IMR-90 (cell line): ENCODE data around the gene LRRN2. TPM values are rescaled to one million over a fixed set of nuclear protein-coding genes. Genes with fewer than 3 reads are reported as not detected.

Experiments
- ATAC-seq: fragments of 200-7000 bp; cut with Tn5 transposase; 2 replicates; pipeline ENCODE4 v1.9.1; 2020; ENCODE audit warnings: low read depth, mild to moderate bottlenecking, moderate library complexity
- BruUV-seq: library from RNA; stranded (reverse); fragments of 400-500 nt; replicated peaks from 2 replicates; lab custom pipeline; 2021; lab: Mats Ljungman, UMichigan
- CTCF ChIA-PET: fragments of 300-600 bp; formaldehyde crosslinking; extraction: SDS; loops from one replicate; lab custom pipeline; 2021; ENCODE audit warnings: antibody characterized with exemption; lab: Yijun Ruan, JAX
- POLR2A ChIA-PET: fragments of 300-600 bp; sonication (Branson Sonifier 250); formaldehyde crosslinking; loops from one replicate; lab custom pipeline; 2022; ENCODE audit warnings: antibody characterized with exemption; ENCODE audit not compliant: unreplicated experiment; lab: Charles Lee
- DNase-seq: peaks from one replicate; pipeline ENCODE4 v3.0.0; 2013
- H2AFZ ChIP-seq: replicated peaks from 2 replicates; pipeline ENCODE3; 2013; ENCODE audit warnings: low read length, mild to moderate bottlenecking; ENCODE audit not compliant: poor library complexity
- H2AK5ac ChIP-seq: 2 replicates; pipeline ENCODE4 v1.6.1; 2013; ENCODE audit warnings: low read depth, low read length, inconsistent platforms
- H2AK9ac ChIP-seq: replicated peaks from 2 replicates; pipeline ENCODE3; 2013; ENCODE audit warnings: mild to moderate bottlenecking, low read depth, low read length, moderate library complexity; ENCODE audit not compliant: poor library complexity
- H2BK120ac ChIP-seq: 2 replicates; pipeline ENCODE4 v1.6.1; 2013; ENCODE audit warnings: low read depth, low read length, inconsistent platforms
- H2BK15ac ChIP-seq: 3 replicates; pipeline ENCODE4 v1.6.1; 2013; ENCODE audit warnings: low read depth, low read length, inconsistent platforms
- H2BK20ac ChIP-seq: 2 replicates; pipeline ENCODE4 v1.6.1; 2013; ENCODE audit warnings: low read depth, mild to moderate bottlenecking, inconsistent platforms, low read length, moderate library complexity
- H2BK5ac ChIP-seq: 2 replicates; pipeline ENCODE4 v1.6.1; 2013; ENCODE audit warnings: mild to moderate bottlenecking, low read depth, low read length, inconsistent platforms; ENCODE audit not compliant: poor library complexity, severe bottlenecking
- H3K14ac ChIP-seq: replicated peaks from 2 replicates; pipeline ENCODE4 v1.6.1; 2013; ENCODE audit warnings: low read depth, low read length, inconsistent platforms
- H3K18ac ChIP-seq: 2 replicates; pipeline ENCODE4 v1.6.1; 2013; ENCODE audit warnings: low read depth, low read length, control low read depth
- H3K23ac ChIP-seq: 2 replicates; pipeline ENCODE4 v1.6.1; 2013; ENCODE audit warnings: low read depth, low read length, inconsistent platforms
- H3K27ac ChIP-seq: 2 replicates; pipeline ENCODE4 v1.5.1; 2013; ENCODE audit warnings: mild to moderate bottlenecking, control low read depth, low read length; ENCODE audit not compliant: insufficient read depth
- H3K27me3 ChIP-seq: 2 replicates; pipeline ENCODE4 v1.6.1; 2013; ENCODE audit warnings: low read length; ENCODE audit not compliant: control insufficient read depth, insufficient read depth
- H3K36me3 ChIP-seq: 2 replicates; pipeline ENCODE4 v1.6.1; 2013; ENCODE audit warnings: low read length, mixed read lengths; ENCODE audit not compliant: control insufficient read depth, insufficient read depth
- H3K4ac ChIP-seq: 2 replicates; pipeline ENCODE4 v1.6.1; 2013; ENCODE audit warnings: low read depth, low read length, inconsistent platforms
- H3K4me1 ChIP-seq: 2 replicates; pipeline ENCODE4 v1.6.1; 2013; ENCODE audit warnings: low read length, mixed read lengths; ENCODE audit not compliant: control insufficient read depth, insufficient read depth
- H3K4me2 ChIP-seq: 2 replicates; pipeline ENCODE4 v1.6.1; 2013; ENCODE audit warnings: low read depth, mild to moderate bottlenecking, control low read depth, low read length, moderate library complexity
- H3K4me3 ChIP-seq: 2 replicates; pipeline ENCODE4 v1.5.1; 2013; ENCODE audit warnings: low read depth, mild to moderate bottlenecking, control low read depth, low read length, moderate library complexity; ENCODE audit not compliant: insufficient read depth
- H3K56ac ChIP-seq: 2 replicates; pipeline ENCODE4 v1.6.1; 2013; ENCODE audit warnings: low read length, inconsistent platforms; ENCODE audit not compliant: insufficient read depth; ENCODE audit errors: extremely low read depth
- H3K79me1 ChIP-seq, 2 experiments: 2 replicates each; pipeline ENCODE4 v1.6.1; 2013; ENCODE audit warnings: low read length in 2 of 2, inconsistent platforms in 1 of 2, low read depth in 1 of 2
- H3K9ac ChIP-seq: 2 replicates; pipeline ENCODE4 v1.6.1; 2013; ENCODE audit warnings: low read depth, low read length, control low read depth
- H3K9me1 ChIP-seq: 2 replicates; pipeline ENCODE4 v1.6.1; 2013; ENCODE audit warnings: low read length, inconsistent platforms; ENCODE audit not compliant: insufficient read depth
- H3K9me3 ChIP-seq: 2 replicates; pipeline ENCODE4 v1.6.1; 2013; ENCODE audit warnings: low read length; ENCODE audit not compliant: control insufficient read depth, insufficient read depth
- H4K20me1 ChIP-seq: 2 replicates; pipeline ENCODE4 v1.6.1; 2013; ENCODE audit warnings: low read length, inconsistent platforms; ENCODE audit not compliant: insufficient read depth
- H4K5ac ChIP-seq: 2 replicates; pipeline ENCODE4 v1.6.1; 2013; ENCODE audit warnings: mild to moderate bottlenecking, low read depth, low read length, control low read depth
- H4K8ac ChIP-seq, 2 experiments: 2 replicates each; pipeline ENCODE4 v1.6.1; 2013; ENCODE audit warnings: low read depth in 2 of 2, low read length in 2 of 2, control low read depth in 1 of 2, inconsistent platforms in 1 of 2
- H4K91ac ChIP-seq: 2 replicates; pipeline ENCODE4 v1.6.1; 2013; ENCODE audit warnings: low read depth, low read length, inconsistent platforms; ENCODE audit not compliant: insufficient read depth
- BHLHE40 ChIP-seq: fragments of 150-350 bp; IDR thresholded peaks from 2 replicates; pipeline ENCODE4 v1.6.1; 2016; ENCODE audit warnings: mild to moderate bottlenecking, low read depth, low read length
- CEBPB ChIP-seq: IDR thresholded peaks from 2 replicates; pipeline ENCODE4 v1.6.1; 2012; ENCODE audit warnings: low read depth, low read length, improper control_type of control experiment
- CHD1 ChIP-seq: IDR thresholded peaks from 2 replicates; pipeline ENCODE4 v1.6.1; 2012; ENCODE audit warnings: low read depth, low read length, improper control_type of control experiment
- FOS ChIP-seq: fragments of 150-350 bp; IDR thresholded peaks from 2 replicates; pipeline ENCODE4 v1.6.1; 2016; ENCODE audit warnings: low read depth, low read length
- MAZ ChIP-seq: IDR thresholded peaks from 2 replicates; pipeline ENCODE4 v1.6.1; 2012; ENCODE audit warnings: low read depth, mild to moderate bottlenecking, low read length, improper control_type of control experiment, moderate library complexity, borderline replicate concordance
- MXI1 ChIP-seq: IDR thresholded peaks from 2 replicates; pipeline ENCODE4 v1.6.1; 2012; ENCODE audit warnings: low read depth, mild to moderate bottlenecking, low read length, moderate library complexity, borderline replicate concordance
- RCOR1 ChIP-seq: IDR thresholded peaks from 2 replicates; pipeline ENCODE4 v1.6.1; 2012; ENCODE audit warnings: mild to moderate bottlenecking, low read length, improper control_type of control experiment; ENCODE audit not compliant: insufficient replicate concordance
- RFX5 ChIP-seq: IDR thresholded peaks from 2 replicates; pipeline ENCODE4 v1.8.0; 2012; ENCODE audit warnings: low read depth, mild to moderate bottlenecking, low read length, moderate library complexity
- WGBS, 2 experiments: methylation state at CpG; one replicate each; pipeline versions ENCODE4 v1.1.5 to v1.1.7; 2013; ENCODE audit warnings: missing lambda C conversion rate in 2 of 2; ENCODE audit not compliant: insufficient read length in 1 of 2; ENCODE audit errors: extremely low coverage in 2 of 2; 5-methylcytosine and 5-hydroxymethylcytosine counted together
- dilution Hi-C: fragments of 300-500 bp; cut with HindIII; formaldehyde crosslinking; loops from one replicate; pipeline ENCODE4 v1.14.3; 2018; ENCODE audit warnings: low sequenced_read_pairs; ENCODE audit not compliant: unreplicated experiment
- in situ Hi-C: fragments of 300-500 bp; cut with MboI; formaldehyde crosslinking; loops from 3 replicates; pipeline ENCODE4 v1.14.3; 2019; ENCODE audit warnings: low sequenced_read_pairs, inconsistent platforms, mixed read lengths
- intact Hi-C: fragments of 100-400 bp; cut with micrococcal nuclease; formaldehyde crosslinking; loops from 2 replicates; pipeline ENCODE4 v1.10.0; 2022
- polyA plus RNA-seq, 3 experiments: library from polyadenylated mRNA; depleted of rRNA; stranded (reverse); fragments of >200 nt; gene quantifications; 2 replicates each; pipeline ENCODE4 v1.2.3, GENCODE V29; 2012; ENCODE audit warnings: low replicate concordance in 1 of 3
- total RNA-seq: library from RNA; depleted of rRNA; stranded (reverse); fragments of >200 nt; gene quantifications from 2 replicates; pipeline ENCODE4 v1.2.3, GENCODE V29; 2012
- TF ChIP-seq, protein P1 (sequence below): fragments of 150-350 bp; IDR thresholded peaks from 2 replicates; pipeline ENCODE4 v1.6.1; 2016; ENCODE audit warnings: low read depth, mild to moderate bottlenecking, low read length, moderate library complexity, borderline replicate concordance
- TF ChIP-seq, protein P2 (sequence below): conservative IDR thresholded peaks from 2 replicates; pipeline ENCODE4 v1.5.1; 2012; ENCODE audit warnings: mild to moderate bottlenecking, low read depth, low read length, improper control_type of control experiment

The LRRN2 gene
- total and polyA plus RNA-seq, 2 of the 4 experiments (the other 2 are of a cell fraction), result not detected

DNA sequence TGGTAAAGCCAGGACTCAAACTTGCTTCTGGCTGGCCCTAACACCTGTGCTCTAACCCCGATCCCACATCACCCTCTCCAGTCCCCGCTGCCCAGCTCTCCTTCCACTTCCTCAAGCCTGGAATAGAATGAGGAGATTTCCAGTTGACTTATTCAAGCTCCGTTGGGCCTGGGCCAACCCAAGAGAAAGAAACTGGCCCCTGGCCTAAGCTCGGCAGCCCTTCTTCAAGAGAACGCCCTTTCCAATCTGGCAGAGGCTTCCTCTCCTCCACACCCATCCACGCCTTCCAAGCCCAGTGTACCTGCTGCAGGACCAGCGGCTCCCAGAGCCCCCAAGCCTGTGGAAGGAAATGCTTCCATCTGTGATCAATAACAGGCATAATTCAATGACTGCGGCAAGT is 51.9 kb downstream of the LRRN2 start:
- Histone ChIP-seq H2AK9ac (no peak overlapping the region), H3K27me3 (peaks cover 25% of the 10 kb centered on the region), H3K4me3 (no peak overlapping the region), H4K5ac (no peak overlapping the region), H3K27ac (no peak overlapping the region), H3K18ac (no peak overlapping the region), H2AK5ac (no peak overlapping the region), H3K4me2 (no peak overlapping the region), H2BK5ac (no peak overlapping the region), H4K91ac (no peak overlapping the region), H3K4ac (no peak overlapping the region), H4K20me1 (no peaks in the 10 kb centered on the region), H3K9me3 (no peaks in the 10 kb centered on the region), H2BK120ac (no peak overlapping the region), H3K9me1 (no peaks in the 10 kb centered on the region), H3K79me1 (no peaks in the 10 kb centered on the region), H2BK20ac (no peak overlapping the region), H3K4me1 (no peaks in the 10 kb centered on the region), H3K23ac (no peak overlapping the region), H3K36me3 (no peaks in the 10 kb centered on the region), H2AFZ (no peak overlapping the region), H2BK15ac (no peak overlapping the region), H3K56ac (no peak overlapping the region), H4K8ac (no peak overlapping the region), H3K14ac (no peak overlapping the region), H3K9ac (no peak overlapping the region)
- no CpG with 5 or more reads among the region's 8 CpGs for WGBS, 2 experiments
- in situ Hi-C loops, result no loop called here
- ChIA-PET POLR2A (no interaction called here), CTCF (no interaction called here)
- DNase-seq (no peak), ATAC-seq (no peak)
- BruUV-seq, result no TSS peak
- TF ChIP-seq MXI1 (no peak), RCOR1 (no peak), MAZ (no peak), CHD1 (no peak), FOS (no peak), BHLHE40 (no peak), CEBPB (no peak), RFX5 (no peak)
- TF ChIP-seq, protein P1, sequence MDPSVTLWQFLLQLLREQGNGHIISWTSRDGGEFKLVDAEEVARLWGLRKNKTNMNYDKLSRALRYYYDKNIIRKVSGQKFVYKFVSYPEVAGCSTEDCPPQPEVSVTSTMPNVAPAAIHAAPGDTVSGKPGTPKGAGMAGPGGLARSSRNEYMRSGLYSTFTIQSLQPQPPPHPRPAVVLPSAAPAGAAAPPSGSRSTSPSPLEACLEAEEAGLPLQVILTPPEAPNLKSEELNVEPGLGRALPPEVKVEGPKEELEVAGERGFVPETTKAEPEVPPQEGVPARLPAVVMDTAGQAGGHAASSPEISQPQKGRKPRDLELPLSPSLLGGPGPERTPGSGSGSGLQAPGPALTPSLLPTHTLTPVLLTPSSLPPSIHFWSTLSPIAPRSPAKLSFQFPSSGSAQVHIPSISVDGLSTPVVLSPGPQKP, result no peak
- TF ChIP-seq, protein P2, sequence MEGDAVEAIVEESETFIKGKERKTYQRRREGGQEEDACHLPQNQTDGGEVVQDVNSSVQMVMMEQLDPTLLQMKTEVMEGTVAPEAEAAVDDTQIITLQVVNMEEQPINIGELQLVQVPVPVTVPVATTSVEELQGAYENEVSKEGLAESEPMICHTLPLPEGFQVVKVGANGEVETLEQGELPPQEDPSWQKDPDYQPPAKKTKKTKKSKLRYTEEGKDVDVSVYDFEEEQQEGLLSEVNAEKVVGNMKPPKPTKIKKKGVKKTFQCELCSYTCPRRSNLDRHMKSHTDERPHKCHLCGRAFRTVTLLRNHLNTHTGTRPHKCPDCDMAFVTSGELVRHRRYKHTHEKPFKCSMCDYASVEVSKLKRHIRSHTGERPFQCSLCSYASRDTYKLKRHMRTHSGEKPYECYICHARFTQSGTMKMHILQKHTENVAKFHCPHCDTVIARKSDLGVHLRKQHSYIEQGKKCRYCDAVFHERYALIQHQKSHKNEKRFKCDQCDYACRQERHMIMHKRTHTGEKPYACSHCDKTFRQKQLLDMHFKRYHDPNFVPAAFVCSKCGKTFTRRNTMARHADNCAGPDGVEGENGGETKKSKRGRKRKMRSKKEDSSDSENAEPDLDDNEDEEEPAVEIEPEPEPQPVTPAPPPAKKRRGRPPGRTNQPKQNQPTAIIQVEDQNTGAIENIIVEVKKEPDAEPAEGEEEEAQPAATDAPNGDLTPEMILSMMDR, result no peak
- dilution Hi-C loops, result no loop called here
- intact Hi-C loops, result no loop called here
